GM23248 (cell line): ENCODE data around the gene RTN4R.
"Not testable (repeated sequence)": the region's sequence is repeated elsewhere in the genome, so short reads cannot be mapped to it uniquely, and the experiment has no call there.

ENCODE experiments used
- EZH2 ChIP-seq: fragments of 200-600 bp; sonication (generic); IDR thresholded peaks from 2 replicates; pipeline ENCODE4 v1.6.1; 2018; ENCODE audit warnings: antibody characterized with exemption, mild to moderate bottlenecking; ENCODE audit not compliant: insufficient read depth, poor library complexity, severe bottlenecking
- EZH2phosphoT487 ChIP-seq: fragments of 200-600 bp; sonication (generic); IDR thresholded peaks from 2 replicates; pipeline ENCODE4 v1.6.1; 2018; ENCODE audit warnings: antibody characterized with exemption, moderate library complexity, mild to moderate bottlenecking, low read depth; ENCODE audit not compliant: insufficient read depth

- not testable (repeated sequence) for TF ChIP-seq EZH2, EZH2phosphoT487
Measured at GRCh38 chr22:20269201-20269600, 1.1 kb upstream of the RTN4R start.
